ENCODE data around the gene PARD3B. TPM values are rescaled to one million over a fixed set of nuclear protein-coding genes. Genes with fewer than 3 reads are reported as not detected.

PARD3B gene
- total RNA-seq, 6 experiments from 2014 or later, result 5.3 to 11.2 (median 8.3) TPM

- intact Hi-C loops (cut with DNase I), result no loop called here
- TF ChIP-seq CTCF (IDR thresholded peaks at IDR 0.05), result no peak
- TF ChIP-seq POLR2A (IDR thresholded peaks at IDR 0.05), result no peak
Measured at GRCh38 chr2:204877691-204878090, 332.4 kb downstream of the PARD3B start.

GRCh38 chr2:204880928-204881327 is 335.7 kb downstream of the PARD3B start:
- H3K27me3 ChIP-seq, result no peaks in the 10 kb centered on the region
- H3K27ac ChIP-seq, result no peak overlapping the region
- H3K4me1 ChIP-seq, result no peaks in the 10 kb centered on the region
- DNase-seq (no peak), ATAC-seq (no peak)
- no peaks in the 10 kb centered on the region for H3K36me3 ChIP-seq
- WGBS (ENCODE audit: insufficient coverage, low coverage, low lambda C conversion rate, missing lambda C conversion rate), result 98% methylated on average over 3 of the region's 3 CpGs
- no peaks in the 10 kb centered on the region for H3K9me3 ChIP-seq
- H3K4me3 ChIP-seq, result no peak overlapping the region
- intact Hi-C loops (cut with DNase I), result no loop called here
- TF ChIP-seq CTCF (IDR thresholded peaks at IDR 0.05), result no peak
- TF ChIP-seq POLR2A (IDR thresholded peaks at IDR 0.05), result no peak

More at GRCh38 chr2:204877691-204878090, 332.4 kb downstream of the PARD3B start:
- no peaks in the 10 kb centered on the region for H3K9me3 ChIP-seq
- H3K4me3 ChIP-seq, result no peak overlapping the region
- no peaks in the 10 kb centered on the region for H3K27me3 ChIP-seq
- ATAC-seq (no peak), DNase-seq (no peak)
- no peaks in the 10 kb centered on the region for H3K36me3 ChIP-seq
- no peak overlapping the region for H3K27ac ChIP-seq
- no peaks in the 10 kb centered on the region for H3K4me1 ChIP-seq

GRCh38 chr2:204881655-204882054 is 336.4 kb downstream of the PARD3B start:
- Histone ChIP-seq H3K27ac (no peak overlapping the region), H3K9me3 (no peaks in the 10 kb centered on the region), H3K4me1 (no peaks in the 10 kb centered on the region), H3K4me3 (no peak overlapping the region), H3K36me3 (no peaks in the 10 kb centered on the region), H3K27me3 (no peaks in the 10 kb centered on the region)
- intact Hi-C loops (cut with DNase I), result no loop called here
- ATAC-seq, result no peak
- WGBS (ENCODE audit: insufficient coverage, low coverage, low lambda C conversion rate, missing lambda C conversion rate), result 73% methylated on average over 4 of the region's 4 CpGs
- TF ChIP-seq POLR2A (IDR thresholded peaks at IDR 0.05) (no peak), CTCF (IDR thresholded peaks at IDR 0.05) (no peak)
- no peak for DNase-seq

- no peak for DNase-seq
- Histone ChIP-seq H3K4me1 (no peaks in the 10 kb centered on the region), H3K4me3 (no peak overlapping the region), H3K36me3 (no peaks in the 10 kb centered on the region), H3K9me3 (no peaks in the 10 kb centered on the region), H3K27ac (no peak overlapping the region), H3K27me3 (no peaks in the 10 kb centered on the region)
- no peak for ATAC-seq
- TF ChIP-seq POLR2A (IDR thresholded peaks at IDR 0.05) (no peak), CTCF (IDR thresholded peaks at IDR 0.05) (no peak)
- intact Hi-C loops (cut with DNase I), result no loop called here
- WGBS (ENCODE audit: insufficient coverage, low coverage, low lambda C conversion rate, missing lambda C conversion rate), result 25% methylated on average over 1 of the region's 2 CpGs
Measured at GRCh38 chr2:204885747-204886146, 340.5 kb downstream of the PARD3B start.

- no peak overlapping the region for H3K27ac ChIP-seq
- 38% methylated on average over 1 of the region's 1 CpG for WGBS (ENCODE audit: insufficient coverage, low coverage, low lambda C conversion rate, missing lambda C conversion rate)
- no peaks in the 10 kb centered on the region for H3K36me3 ChIP-seq
Measured at GRCh38 chr2:204886713-204887112, 341.4 kb downstream of the PARD3B start.

More at GRCh38 chr2:204886713-204887112, 341.4 kb downstream of the PARD3B start:
- ATAC-seq (no peak), DNase-seq (no peak)
- H3K9me3 ChIP-seq, result no peaks in the 10 kb centered on the region
- H3K4me1 ChIP-seq, result no peaks in the 10 kb centered on the region
- intact Hi-C loops (cut with DNase I), result no loop called here
- H3K4me3 ChIP-seq, result no peak overlapping the region
- H3K27me3 ChIP-seq, result no peaks in the 10 kb centered on the region
- TF ChIP-seq CTCF (IDR thresholded peaks at IDR 0.05) (no peak), POLR2A (IDR thresholded peaks at IDR 0.05) (no peak)
